ENCODE measurements around the gene NRCAM. TPM values are rescaled to one million over a fixed set of nuclear protein-coding genes. Genes with fewer than 3 reads are reported as not detected.

Gene NRCAM
- total and polyA plus RNA-seq, 2 donors (not counting 1 experiment from before 2014, with no cell fraction given): 0.75 to 4.6 TPM

- Histone ChIP-seq H3K27me3 (replicated peaks in 1 of 4; ENCODE audit: control extremely low read depth in 1 of 4, control insufficient read depth in 3 of 4, insufficient read depth in 4 of 4, low read length in 3 of 4) (peaks cover 0 to 15% (median 6%) of the 10 kb centered on the region in 4 experiments), H3K9ac (ENCODE audit: low read length) (no peak overlapping the region), H3K4me2 (replicated peaks; ENCODE audit: low read depth, low read length, poor library complexity, severe bottlenecking) (no peak overlapping the region), H3K27ac (ENCODE audit: low read length in 2 of 2) (no peak overlapping the region), H3K79me2 (ENCODE audit: control insufficient read depth, insufficient read depth, low read length) (no peaks in the 10 kb centered on the region), H3K36me3 (replicated peaks in 1 of 2; ENCODE audit: control extremely low read depth in 1 of 2, control insufficient read depth in 1 of 2, extremely low read depth in 1 of 2, insufficient read depth in 2 of 2, low read length in 1 of 2) (no peaks in the 10 kb centered on the region), H2AFZ (ENCODE audit: insufficient read depth, low read depth, low read length, poor library complexity, severe bottlenecking) (no peak overlapping the region), H3K4me1 (ENCODE audit: control insufficient read depth in 2 of 2, insufficient read depth in 2 of 2, low read length in 2 of 2) (peaks cover 3 to 6% of the 10 kb centered on the region in 2 donors), H3K4me3 (ENCODE audit: control extremely low read depth in 1 of 5, extremely low read depth in 1 of 5, insufficient read depth in 1 of 5, low read depth in 2 of 5, low read length in 4 of 5) (no peak overlapping the region), H4K20me1 (ENCODE audit: control insufficient read depth, insufficient read depth, low read length, poor library complexity, severe bottlenecking) (no peaks in the 10 kb centered on the region), H3K9me3 (ENCODE audit: control extremely low read depth in 1 of 3, control insufficient read depth in 2 of 3, insufficient read depth in 1 of 3, low read length in 2 of 3) (no peaks in the 10 kb centered on the region)
- WGBS (ENCODE audit: insufficient coverage): no CpG with 5 or more reads among the region's 4 CpGs
- ATAC-seq (ENCODE audit: low read depth) (no peak), DNase-seq (no peak)
- intact Hi-C loops (cut with micrococcal nuclease): no loop called here
- no peak for TF ChIP-seq EZH2 (IDR thresholded peaks at IDR 0.05; ENCODE audit: borderline replicate concordance, insufficient read depth, low read depth, low read length, poor library complexity, severe bottlenecking)
- no peak for TF ChIP-seq CTCF (IDR thresholded peaks at IDR 0.05)
- H3K4me1 Mint-ChIP-seq: peaks cover 14% of the 10 kb centered on the region
- peaks cover 2% of the 10 kb centered on the region for H3K9me3 Mint-ChIP-seq (ENCODE audit: insufficient read depth)
- ChIA-PET POLR2A (no interaction called here), CTCF (no interaction called here)
- peaks cover 8% of the 10 kb centered on the region for H3K27me3 Mint-ChIP-seq
- H3K27ac Mint-ChIP-seq: no peak overlapping the region
- no peak overlapping the region for H3K4me3 Mint-ChIP-seq
Observed at GRCh38 chr7:108282427-108282996, 173.7 kb downstream of the NRCAM start.

GRCh38 chr7:108280136-108280535, 176.1 kb downstream of the NRCAM start:
- Histone ChIP-seq H2AFZ (ENCODE audit: insufficient read depth, low read depth, low read length, poor library complexity, severe bottlenecking) (no peak overlapping the region), H3K9ac (ENCODE audit: low read length) (no peak overlapping the region), H3K4me2 (replicated peaks; ENCODE audit: low read depth, low read length, poor library complexity, severe bottlenecking) (no peak overlapping the region), H4K20me1 (ENCODE audit: control insufficient read depth, insufficient read depth, low read length, poor library complexity, severe bottlenecking) (no peaks in the 10 kb centered on the region), H3K27me3 (replicated peaks in 1 of 4; ENCODE audit: control extremely low read depth in 1 of 4, control insufficient read depth in 3 of 4, insufficient read depth in 4 of 4, low read length in 3 of 4) (peaks cover 0 to 13% (median 2%) of the 10 kb centered on the region in 4 experiments), H3K4me3 (ENCODE audit: control extremely low read depth in 1 of 5, extremely low read depth in 1 of 5, insufficient read depth in 1 of 5, low read depth in 2 of 5, low read length in 4 of 5) (no peak overlapping the region), H3K79me2 (ENCODE audit: control insufficient read depth, insufficient read depth, low read length) (no peaks in the 10 kb centered on the region), H3K4me1 (ENCODE audit: control insufficient read depth in 2 of 2, insufficient read depth in 2 of 2, low read length in 2 of 2) (peaks cover 3 to 6% of the 10 kb centered on the region in 2 donors), H3K9me3 (ENCODE audit: control extremely low read depth in 1 of 3, control insufficient read depth in 2 of 3, insufficient read depth in 1 of 3, low read length in 2 of 3) (no peaks in the 10 kb centered on the region), H3K27ac (ENCODE audit: low read length in 2 of 2) (no peak overlapping the region), H3K36me3 (replicated peaks in 1 of 2; ENCODE audit: control extremely low read depth in 1 of 2, control insufficient read depth in 1 of 2, extremely low read depth in 1 of 2, insufficient read depth in 2 of 2, low read length in 1 of 2) (no peaks in the 10 kb centered on the region)
- Mint-ChIP-seq H3K9me3 (ENCODE audit: insufficient read depth) (peaks cover 2% of the 10 kb centered on the region), H3K27ac (no peak overlapping the region), H3K27me3 (peaks cover 8% of the 10 kb centered on the region), H3K4me1 (peaks cover 13% of the 10 kb centered on the region), H3K4me3 (no peak overlapping the region)
- ATAC-seq (ENCODE audit: low read depth) (no peak), DNase-seq (no peak)
- ChIA-PET POLR2A (no interaction called here), CTCF (no interaction called here)
- intact Hi-C loops (cut with micrococcal nuclease): no loop called here
- TF ChIP-seq EZH2 (IDR thresholded peaks at IDR 0.05; ENCODE audit: borderline replicate concordance, insufficient read depth, low read depth, low read length, poor library complexity, severe bottlenecking) (no peak), CTCF (IDR thresholded peaks at IDR 0.05) (no peak)
- WGBS (ENCODE audit: insufficient coverage): no CpG with 5 or more reads among the region's 3 CpGs

All from B cell (primary cell).